B cell (primary cell): Measurements from ENCODE around the gene TMEM44. TPM values are rescaled to one million over a fixed set of nuclear protein-coding genes. Genes with fewer than 3 reads are reported as not detected.
A peak's percentile ranks its signal among the peaks of the same experiment; 100 is the strongest.
"Not testable (repeated sequence)": the region's sequence is repeated elsewhere in the genome, so short reads cannot be mapped to it uniquely, and the experiment has no call there.

Source experiments
- ATAC-seq: fragments of 200-7000 bp; cut with Tn5 transposase; one replicate; pipeline ENCODE4 v1.10.0; 2021; ENCODE audit warnings: low read depth, mild to moderate bottlenecking, moderate number of reproducible peaks, moderate library complexity
- CTCF ChIA-PET: fragments of 350-600 bp; sonication (Branson Sonifier 250); formaldehyde crosslinking; loops from one replicate; lab custom pipeline; 2021; ENCODE audit warnings: antibody characterized with exemption, inconsistent platforms; lab: Charles Lee
- POLR2A ChIA-PET: fragments of 350-600 bp; sonication (Branson Sonifier 250); formaldehyde crosslinking; loops from one replicate; lab custom pipeline; 2021; ENCODE audit warnings: antibody characterized with exemption; lab: Charles Lee
- DNase-seq: peaks from one replicate; pipeline ENCODE4 v3.0.0; 2013
- H2AFZ ChIP-seq: 2 replicates; pipeline ENCODE4 v1.6.1; 2012; ENCODE audit warnings: mild to moderate bottlenecking, low read depth, low read length; ENCODE audit not compliant: insufficient read depth, poor library complexity, severe bottlenecking
- H3K27ac ChIP-seq, 2 donors: 1 replicate in 1 of 2; 2 replicates in 1 of 2; pipeline ENCODE4 v1.5.1; 2012 to 2013; ENCODE audit warnings: low read length in 2 of 2, mild to moderate bottlenecking in 2 of 2, moderate library complexity in 1 of 2
- H3K27me3 ChIP-seq, 4 experiments: fragments of 200-600 bp in 1 of 4; sonication (generic) in 1 of 4; replicated peaks in 1 of 4; 1 replicate in 2 of 4; 2 replicates in 2 of 4; pipeline versions ENCODE4 v1.6.1 to v1.7.0; 2013 to 2016; ENCODE audit warnings: low read length in 3 of 4, mild to moderate bottlenecking in 2 of 4, mixed read lengths in 1 of 4, moderate library complexity in 1 of 4; ENCODE audit not compliant: insufficient read depth in 4 of 4, control insufficient read depth in 3 of 4; ENCODE audit errors: control extremely low read depth in 1 of 4
- H3K36me3 ChIP-seq, 2 experiments: replicated peaks in 1 of 2; 1 replicate in 1 of 2; 2 replicates in 1 of 2; pipeline versions ENCODE4 v1.6.1 to v1.7.1; 2013; ENCODE audit warnings: low read length in 1 of 2; ENCODE audit not compliant: insufficient read depth in 2 of 2, control insufficient read depth in 1 of 2; ENCODE audit errors: control extremely low read depth in 1 of 2, extremely low read depth in 1 of 2
- H3K4me1 ChIP-seq, 2 donors: fragments of 200-600 bp in 1 of 2; sonication (generic) in 1 of 2; 1 replicate in 1 of 2; 2 replicates in 1 of 2; pipeline versions ENCODE4 v1.5.1 to v1.6.1; 2013 to 2017; ENCODE audit warnings: low read length in 2 of 2; ENCODE audit not compliant: control insufficient read depth in 2 of 2, insufficient read depth in 2 of 2
- H3K4me2 ChIP-seq: replicated peaks from 2 replicates; pipeline ENCODE3; 2012; ENCODE audit warnings: mild to moderate bottlenecking, low read depth, low read length; ENCODE audit not compliant: poor library complexity, severe bottlenecking
- H3K4me3 ChIP-seq, 5 experiments: fragments of 200-600 bp in 1 of 5; sonication (generic) in 1 of 5; 1 replicate in 3 of 5; 2 replicates in 2 of 5; pipeline versions ENCODE4 v1.5.1 to v1.7.0; 2011 to 2016; ENCODE audit warnings: low read length in 4 of 5, mild to moderate bottlenecking in 4 of 5, low read depth in 2 of 5, control low read depth in 1 of 5, moderate library complexity in 1 of 5; ENCODE audit not compliant: insufficient read depth in 1 of 5; ENCODE audit errors: control extremely low read depth in 1 of 5, extremely low read depth in 1 of 5
- H3K79me2 ChIP-seq: fragments of 200-600 bp; sonication (generic); one replicate; pipeline ENCODE4 v1.6.0; 2016; ENCODE audit warnings: low read length; ENCODE audit not compliant: control insufficient read depth, insufficient read depth
- H3K9ac ChIP-seq: fragments of 200-600 bp; sonication (generic); 2 replicates; pipeline ENCODE4 v1.6.1; 2017; ENCODE audit warnings: mild to moderate bottlenecking, low read length, moderate library complexity
- H3K9me3 ChIP-seq, 3 donors: one replicate each; pipeline versions ENCODE4 v1.6.1 to v1.7.1; 2013; ENCODE audit warnings: low read length in 2 of 3; ENCODE audit not compliant: control insufficient read depth in 2 of 3, insufficient read depth in 1 of 3; ENCODE audit errors: control extremely low read depth in 1 of 3
- H4K20me1 ChIP-seq: 2 replicates; pipeline ENCODE4 v1.6.0; 2012; ENCODE audit warnings: mild to moderate bottlenecking, low read length; ENCODE audit not compliant: insufficient read depth, control insufficient read depth, poor library complexity, severe bottlenecking
- H3K27ac Mint-ChIP-seq: one replicate; pipeline ENCODE4 v1.8.0; 2021; ENCODE audit warnings: mixed read lengths
- H3K27me3 Mint-ChIP-seq: one replicate; pipeline ENCODE4 v1.8.0; 2021; ENCODE audit warnings: mixed read lengths
- H3K4me1 Mint-ChIP-seq: one replicate; pipeline ENCODE4 v1.8.0; 2021; ENCODE audit warnings: mixed read lengths
- H3K4me3 Mint-ChIP-seq: one replicate; pipeline ENCODE4 v1.8.0; 2021; ENCODE audit warnings: mixed read lengths
- H3K9me3 Mint-ChIP-seq: one replicate; pipeline ENCODE4 v1.8.0; 2022; ENCODE audit warnings: mixed read lengths; ENCODE audit not compliant: insufficient read depth
- EZH2 ChIP-seq: IDR thresholded peaks from 2 replicates; pipeline ENCODE4 v1.6.1; 2012; ENCODE audit warnings: borderline replicate concordance, low read depth, mild to moderate bottlenecking, moderate library complexity, low read length; ENCODE audit not compliant: insufficient read depth, poor library complexity, severe bottlenecking
- WGBS: methylation state at CpG from one replicate; pipeline ENCODE4 v1.1.5; 2013; ENCODE audit warnings: missing lambda C conversion rate; ENCODE audit not compliant: insufficient coverage; 5-methylcytosine and 5-hydroxymethylcytosine counted together
- intact Hi-C: fragments of 100-400 bp; cut with micrococcal nuclease; formaldehyde crosslinking; loops from one replicate; pipeline ENCODE4 v1.10.0; 2022
- polyA plus RNA-seq: library from polyadenylated mRNA; depleted of rRNA; stranded (reverse); fragments of >200 nt; gene quantifications from 2 replicates; pipeline ENCODE4 v1.2.3, GENCODE V29; 2012
- total RNA-seq, 2 donors: library from RNA; stranded (reverse); fragments of 120-200 nt in 1 of 2; gene quantifications; 1 replicate in 1 of 2; 2 replicates in 1 of 2; pipeline versions ENCODE4 v1.2.3 to v1.2.4, GENCODE V29; 2013 to 2022
- TF ChIP-seq, protein P1 (sequence below): fragments of 200-600 bp; IDR thresholded peaks from one replicate; pipeline ENCODE4 v1.8.0; 2022; ENCODE audit warnings: antibody characterized with exemption, mild to moderate bottlenecking

TMEM44 gene
- total and polyA plus RNA-seq, 2 donors (not counting 1 experiment from before 2014, with no cell fraction given) = 4.1 to 7.5 TPM

DNA sequence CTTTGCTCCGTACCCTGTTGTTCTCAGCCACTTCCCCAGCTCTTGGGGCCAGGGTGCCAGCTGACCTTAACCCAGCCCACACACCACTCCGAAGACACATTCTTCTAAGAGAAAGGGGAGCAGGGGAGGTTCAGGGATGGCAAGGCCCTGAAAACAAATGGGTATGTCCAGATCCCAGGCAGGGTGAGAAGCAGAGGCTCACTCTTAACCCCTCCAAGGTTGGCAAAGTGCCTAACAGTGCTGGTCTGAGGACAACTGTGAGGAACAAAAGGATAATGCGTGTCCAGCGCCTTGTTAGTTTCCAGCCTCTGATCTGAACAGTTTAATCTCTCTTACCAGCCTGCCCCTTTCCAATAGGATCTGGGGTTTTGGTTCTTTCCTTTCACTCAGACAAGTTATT lies 1.5 kb downstream of the TMEM44 start:
- Histone ChIP-seq H3K4me1 (peaks cover 4 to 5% of the 10 kb centered on the region in 2 donors), H2AFZ (no peak overlapping the region), H3K4me2 (no peak overlapping the region), H3K27ac (no peak overlapping the region), H3K79me2 (no peaks in the 10 kb centered on the region), H3K9ac (no peak overlapping the region), H3K36me3 (no peaks in the 10 kb centered on the region), H3K27me3 (no peaks in the 10 kb centered on the region), H4K20me1 (no peaks in the 10 kb centered on the region), H3K9me3 (peaks cover 0 to 15% (median 0%) of the 10 kb centered on the region in 3 donors), H3K4me3 (no peak overlapping the region)
- peaks cover 9% of the 10 kb centered on the region for H3K4me1 Mint-ChIP-seq
- 92% methylated on average over 2 of the region's 4 CpGs for WGBS
- TF ChIP-seq EZH2 = no peak
- TF ChIP-seq, protein P1, sequence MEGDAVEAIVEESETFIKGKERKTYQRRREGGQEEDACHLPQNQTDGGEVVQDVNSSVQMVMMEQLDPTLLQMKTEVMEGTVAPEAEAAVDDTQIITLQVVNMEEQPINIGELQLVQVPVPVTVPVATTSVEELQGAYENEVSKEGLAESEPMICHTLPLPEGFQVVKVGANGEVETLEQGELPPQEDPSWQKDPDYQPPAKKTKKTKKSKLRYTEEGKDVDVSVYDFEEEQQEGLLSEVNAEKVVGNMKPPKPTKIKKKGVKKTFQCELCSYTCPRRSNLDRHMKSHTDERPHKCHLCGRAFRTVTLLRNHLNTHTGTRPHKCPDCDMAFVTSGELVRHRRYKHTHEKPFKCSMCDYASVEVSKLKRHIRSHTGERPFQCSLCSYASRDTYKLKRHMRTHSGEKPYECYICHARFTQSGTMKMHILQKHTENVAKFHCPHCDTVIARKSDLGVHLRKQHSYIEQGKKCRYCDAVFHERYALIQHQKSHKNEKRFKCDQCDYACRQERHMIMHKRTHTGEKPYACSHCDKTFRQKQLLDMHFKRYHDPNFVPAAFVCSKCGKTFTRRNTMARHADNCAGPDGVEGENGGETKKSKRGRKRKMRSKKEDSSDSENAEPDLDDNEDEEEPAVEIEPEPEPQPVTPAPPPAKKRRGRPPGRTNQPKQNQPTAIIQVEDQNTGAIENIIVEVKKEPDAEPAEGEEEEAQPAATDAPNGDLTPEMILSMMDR = no peak
- H3K27me3 Mint-ChIP-seq = no peaks in the 10 kb centered on the region
- intact Hi-C loops = loop anchor here (2.0 kb wide), 2 partner anchors 47 to 145 kb away; partner anchors contain the start of gene ATP13A3
- ChIA-PET CTCF (no interaction called here), POLR2A (no interaction called here)
- H3K4me3 Mint-ChIP-seq = peak overlapping the region; percentile 86
- ATAC-seq = no peak
- H3K27ac Mint-ChIP-seq = no peak overlapping the region
- H3K9me3 Mint-ChIP-seq = no peaks in the 10 kb centered on the region
- DNase-seq = no peak

DNA sequence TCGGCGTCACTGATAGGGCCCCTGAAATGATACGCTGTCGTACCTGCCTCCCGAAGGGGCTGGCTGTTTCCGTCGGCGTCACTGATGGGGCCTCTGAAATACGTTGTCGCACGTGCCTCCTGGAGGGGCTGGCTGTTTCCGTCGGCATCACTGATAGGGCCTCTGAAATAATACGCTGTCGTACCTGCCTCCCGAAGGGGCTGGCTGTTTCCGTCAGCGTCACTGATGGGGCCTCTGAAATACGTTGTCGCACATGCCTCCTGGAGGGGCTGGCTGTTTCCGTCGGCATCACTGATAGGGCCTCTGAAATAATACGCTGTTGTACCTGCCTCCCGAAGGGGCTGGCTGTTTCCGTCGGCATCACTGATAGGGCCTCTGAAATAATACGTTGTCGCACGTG lies 2.5 kb downstream of the TMEM44 start:
- H3K4me1 Mint-ChIP-seq, POLR2A ChIA-PET, H3K36me3 ChIP-seq, H3K27ac ChIP-seq, H4K20me1 ChIP-seq, H3K79me2 ChIP-seq, H3K4me1 ChIP-seq, CTCF ChIA-PET, H3K27me3 ChIP-seq, H3K27ac Mint-ChIP-seq, H3K9me3 Mint-ChIP-seq, ATAC-seq, H3K4me3 Mint-ChIP-seq, H3K4me2 ChIP-seq, intact Hi-C loops, H3K27me3 Mint-ChIP-seq, DNase-seq, H3K9ac ChIP-seq, H3K4me3 ChIP-seq, H2AFZ ChIP-seq: not testable (repeated sequence)
- H3K9me3 ChIP-seq = peaks cover 0 to 15% (median 0%) of the 10 kb centered on the region in 3 donors
- WGBS = 97% methylated on average over 27 of the region's 29 CpGs
